IMR-90 (cell line): Measurements from ENCODE around the gene USP32.

Experiments
- BHLHE40 ChIP-seq: fragments of 150-350 bp; IDR thresholded peaks from 2 replicates; pipeline ENCODE4 v1.6.1; 2016; ENCODE audit warnings: mild to moderate bottlenecking, low read depth, low read length
- CEBPB ChIP-seq: IDR thresholded peaks from 2 replicates; pipeline ENCODE4 v1.6.1; 2012; ENCODE audit warnings: low read depth, low read length, improper control_type of control experiment
- CHD1 ChIP-seq: IDR thresholded peaks from 2 replicates; pipeline ENCODE4 v1.6.1; 2012; ENCODE audit warnings: low read depth, low read length, improper control_type of control experiment
- MAZ ChIP-seq: IDR thresholded peaks from 2 replicates; pipeline ENCODE4 v1.6.1; 2012; ENCODE audit warnings: low read depth, mild to moderate bottlenecking, low read length, improper control_type of control experiment, moderate library complexity, borderline replicate concordance
- RFX5 ChIP-seq: IDR thresholded peaks from 2 replicates; pipeline ENCODE4 v1.8.0; 2012; ENCODE audit warnings: low read depth, mild to moderate bottlenecking, low read length, moderate library complexity
- TF ChIP-seq, protein P1 (sequence below): conservative IDR thresholded peaks from 2 replicates; pipeline ENCODE4 v1.5.1; 2012; ENCODE audit warnings: mild to moderate bottlenecking, low read depth, low read length, improper control_type of control experiment

DNA sequence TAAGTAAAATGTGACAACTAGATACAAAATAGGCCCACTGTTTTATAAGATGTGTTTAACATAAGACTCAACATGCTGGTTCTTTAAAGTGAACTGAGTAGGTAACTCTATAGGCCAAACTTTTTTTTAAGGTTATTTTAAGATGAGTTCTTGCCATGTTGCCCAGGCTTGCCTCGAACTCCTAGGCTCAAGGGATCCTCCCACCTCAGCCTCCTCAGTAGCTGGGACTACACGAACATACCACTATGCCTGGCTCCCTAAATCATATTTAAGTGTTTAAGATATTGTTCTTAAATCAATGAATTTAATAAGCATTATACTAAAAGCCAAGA is 69.9 kb downstream of the USP32 start:
- no peak for TF ChIP-seq RFX5
- no peak for TF ChIP-seq BHLHE40
- TF ChIP-seq, protein P1, sequence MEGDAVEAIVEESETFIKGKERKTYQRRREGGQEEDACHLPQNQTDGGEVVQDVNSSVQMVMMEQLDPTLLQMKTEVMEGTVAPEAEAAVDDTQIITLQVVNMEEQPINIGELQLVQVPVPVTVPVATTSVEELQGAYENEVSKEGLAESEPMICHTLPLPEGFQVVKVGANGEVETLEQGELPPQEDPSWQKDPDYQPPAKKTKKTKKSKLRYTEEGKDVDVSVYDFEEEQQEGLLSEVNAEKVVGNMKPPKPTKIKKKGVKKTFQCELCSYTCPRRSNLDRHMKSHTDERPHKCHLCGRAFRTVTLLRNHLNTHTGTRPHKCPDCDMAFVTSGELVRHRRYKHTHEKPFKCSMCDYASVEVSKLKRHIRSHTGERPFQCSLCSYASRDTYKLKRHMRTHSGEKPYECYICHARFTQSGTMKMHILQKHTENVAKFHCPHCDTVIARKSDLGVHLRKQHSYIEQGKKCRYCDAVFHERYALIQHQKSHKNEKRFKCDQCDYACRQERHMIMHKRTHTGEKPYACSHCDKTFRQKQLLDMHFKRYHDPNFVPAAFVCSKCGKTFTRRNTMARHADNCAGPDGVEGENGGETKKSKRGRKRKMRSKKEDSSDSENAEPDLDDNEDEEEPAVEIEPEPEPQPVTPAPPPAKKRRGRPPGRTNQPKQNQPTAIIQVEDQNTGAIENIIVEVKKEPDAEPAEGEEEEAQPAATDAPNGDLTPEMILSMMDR: no peak
- TF ChIP-seq CEBPB: no peak
- no peak for TF ChIP-seq CHD1
- TF ChIP-seq MAZ: no peak
